Measurements from ENCODE around the gene MAP2.

DNA sequence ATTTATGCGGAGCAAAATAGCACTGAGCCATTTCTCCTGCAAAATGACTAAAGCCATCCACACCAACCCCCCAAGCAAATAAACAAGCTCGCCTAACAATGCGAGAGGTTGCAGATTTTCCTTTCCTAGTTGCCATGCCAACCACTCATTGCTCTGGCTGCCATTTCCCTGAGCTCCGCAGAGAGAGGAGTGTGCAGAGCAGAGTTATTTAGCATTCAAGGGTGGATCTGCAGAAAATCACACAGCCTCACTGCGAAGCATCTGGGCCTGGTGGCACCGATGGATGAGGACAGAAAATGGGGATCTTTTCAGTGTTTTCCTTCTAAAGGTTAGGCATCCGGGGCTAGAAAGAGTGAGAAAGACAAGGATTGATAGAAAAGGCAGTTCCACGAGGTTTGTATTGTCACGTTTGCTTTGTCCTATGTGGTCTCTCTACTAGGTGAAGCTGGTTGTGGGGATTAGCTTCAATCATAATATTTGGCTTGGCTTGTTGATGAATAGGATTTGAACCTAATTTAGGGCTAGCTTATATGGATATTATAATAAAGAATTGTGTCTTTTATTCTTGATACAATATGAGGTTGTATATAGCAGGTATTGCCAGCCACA is 237.5 kb downstream of the MAP2 start:
- TF ChIP-seq, protein P1, sequence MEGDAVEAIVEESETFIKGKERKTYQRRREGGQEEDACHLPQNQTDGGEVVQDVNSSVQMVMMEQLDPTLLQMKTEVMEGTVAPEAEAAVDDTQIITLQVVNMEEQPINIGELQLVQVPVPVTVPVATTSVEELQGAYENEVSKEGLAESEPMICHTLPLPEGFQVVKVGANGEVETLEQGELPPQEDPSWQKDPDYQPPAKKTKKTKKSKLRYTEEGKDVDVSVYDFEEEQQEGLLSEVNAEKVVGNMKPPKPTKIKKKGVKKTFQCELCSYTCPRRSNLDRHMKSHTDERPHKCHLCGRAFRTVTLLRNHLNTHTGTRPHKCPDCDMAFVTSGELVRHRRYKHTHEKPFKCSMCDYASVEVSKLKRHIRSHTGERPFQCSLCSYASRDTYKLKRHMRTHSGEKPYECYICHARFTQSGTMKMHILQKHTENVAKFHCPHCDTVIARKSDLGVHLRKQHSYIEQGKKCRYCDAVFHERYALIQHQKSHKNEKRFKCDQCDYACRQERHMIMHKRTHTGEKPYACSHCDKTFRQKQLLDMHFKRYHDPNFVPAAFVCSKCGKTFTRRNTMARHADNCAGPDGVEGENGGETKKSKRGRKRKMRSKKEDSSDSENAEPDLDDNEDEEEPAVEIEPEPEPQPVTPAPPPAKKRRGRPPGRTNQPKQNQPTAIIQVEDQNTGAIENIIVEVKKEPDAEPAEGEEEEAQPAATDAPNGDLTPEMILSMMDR (conservative IDR thresholded peaks at IDR 0.05): no peak
- TF ChIP-seq EZH2 (IDR thresholded peaks at IDR 0.05; ENCODE audit: low read depth): no peak

Measured in PC-9 (cell line).